Naive thymus-derived CD4-positive, alpha-beta T cell (primary cell): ENCODE measurements around the gene WBP11. TPM values are rescaled to one million over a fixed set of nuclear protein-coding genes. Genes with fewer than 3 reads are reported as not detected.
A peak's percentile ranks its signal among the peaks of the same experiment; 100 is the strongest.

Source experiments
- ATAC-seq: fragments of 150-1000 bp; cut with Tn5 transposase; 2 replicates; pipeline ENCODE4 v1.10.0; 2021; ENCODE audit warnings: mild to moderate bottlenecking, moderate library complexity
- CTCF ChIA-PET: fragments of 350-600 bp; sonication (Branson Sonifier 250); formaldehyde crosslinking; loops from one replicate; lab custom pipeline; 2021; ENCODE audit warnings: antibody characterized with exemption; lab: Charles Lee
- POLR2A ChIA-PET: fragments of 350-600 bp; sonication (Branson Sonifier 250); formaldehyde crosslinking; loops from one replicate; lab custom pipeline; 2021; ENCODE audit warnings: antibody characterized with exemption, inconsistent platforms; lab: Charles Lee
- DNase-seq, 9 donors: peaks; one replicate each; pipeline versions ENCODE4 v3.0.0 to v3.0.0-alpha.2; 2020 to 2022; ENCODE audit warnings: mixed read lengths in 1 of 9
- H3K27ac ChIP-seq: one replicate; pipeline ENCODE4 v1.7.0; 2013; ENCODE audit warnings: mild to moderate bottlenecking, low read depth, low read length, moderate library complexity
- H3K27me3 ChIP-seq, 2 donors: one replicate each; pipeline ENCODE4 v1.7.0; 2013; ENCODE audit warnings: low read length in 2 of 2, mild to moderate bottlenecking in 2 of 2, moderate library complexity in 2 of 2; ENCODE audit not compliant: control insufficient read depth in 2 of 2, insufficient read depth in 2 of 2
- H3K36me3 ChIP-seq, 3 experiments: 1 replicate in 2 of 3; 2 replicates in 1 of 3; pipeline ENCODE4 v1.7.0; 2013; ENCODE audit warnings: low read length in 3 of 3, mild to moderate bottlenecking in 3 of 3, moderate library complexity in 1 of 3; ENCODE audit not compliant: insufficient read depth in 3 of 3, control insufficient read depth in 2 of 3
- H3K4me1 ChIP-seq, 2 donors: one replicate each; pipeline ENCODE4 v1.7.0; 2013; ENCODE audit warnings: low read length in 2 of 2, mild to moderate bottlenecking in 2 of 2, moderate library complexity in 1 of 2; ENCODE audit not compliant: control insufficient read depth in 2 of 2, insufficient read depth in 2 of 2
- H3K4me3 ChIP-seq: 2 replicates; pipeline ENCODE4 v1.7.0; 2013; ENCODE audit warnings: mild to moderate bottlenecking, low read length
- H3K9me3 ChIP-seq, 3 experiments: 1 replicate in 2 of 3; 2 replicates in 1 of 3; pipeline ENCODE4 v1.7.0; 2013; ENCODE audit warnings: low read length in 3 of 3; ENCODE audit not compliant: control insufficient read depth in 2 of 3
- H3K27ac Mint-ChIP-seq, 9 donors: one replicate each; pipeline ENCODE4 v1.8.0; 2020 to 2022; ENCODE audit warnings: mixed read lengths in 9 of 9, mild to moderate bottlenecking in 8 of 9, moderate library complexity in 5 of 9, inconsistent platforms in 2 of 9
- H3K27me3 Mint-ChIP-seq, 5 donors: one replicate each; pipeline ENCODE4 v1.8.0; 2021 to 2022; ENCODE audit warnings: mixed read lengths in 5 of 5, mild to moderate bottlenecking in 1 of 5
- H3K36me3 Mint-ChIP-seq, 5 donors: one replicate each; pipeline ENCODE4 v1.8.0; 2020 to 2022; ENCODE audit warnings: mixed read lengths in 5 of 5, mild to moderate bottlenecking in 3 of 5, inconsistent platforms in 1 of 5
- H3K4me1 Mint-ChIP-seq, 7 donors: one replicate each; pipeline ENCODE4 v1.8.0; 2020 to 2022; ENCODE audit warnings: mixed read lengths in 7 of 7, mild to moderate bottlenecking in 3 of 7, inconsistent platforms in 1 of 7
- H3K4me3 Mint-ChIP-seq, 10 donors: one replicate each; pipeline ENCODE4 v1.8.0; 2020 to 2022; ENCODE audit warnings: mild to moderate bottlenecking in 10 of 10, mixed read lengths in 10 of 10, moderate library complexity in 6 of 10, inconsistent platforms in 2 of 10
- H3K9me3 Mint-ChIP-seq, 11 donors: one replicate each; pipeline ENCODE4 v1.8.0; 2020 to 2022; ENCODE audit warnings: mixed read lengths in 11 of 11, mild to moderate bottlenecking in 4 of 11, inconsistent platforms in 1 of 11, moderate library complexity in 1 of 11
- intact Hi-C, 2 donors: fragments of 100-400 bp; cut with micrococcal nuclease; formaldehyde crosslinking; loops; one replicate each; pipeline ENCODE4 v1.15.1; 2023
- polyA plus RNA-seq, 2 donors: library from polyadenylated mRNA; unstranded; fragments of 300-500 nt; fragmentation: Illumina TruSeq; gene quantifications; one replicate each; pipeline ENCODE4 v1.2.3, GENCODE V29; 2021
- total RNA-seq, 6 experiments: library from RNA in 5 of 6; stranded (reverse) in 5 of 6; gene quantifications; 1 replicate in 5 of 6; 2 replicates in 1 of 6; pipeline ENCODE4 v1.2.3 and lab custom pipeline; 2021 to 2026

Gene WBP11
- total and polyA plus RNA-seq, 7 experiments from 2014 or later, result 58.5 to 129 (median 84.3) TPM

DNA sequence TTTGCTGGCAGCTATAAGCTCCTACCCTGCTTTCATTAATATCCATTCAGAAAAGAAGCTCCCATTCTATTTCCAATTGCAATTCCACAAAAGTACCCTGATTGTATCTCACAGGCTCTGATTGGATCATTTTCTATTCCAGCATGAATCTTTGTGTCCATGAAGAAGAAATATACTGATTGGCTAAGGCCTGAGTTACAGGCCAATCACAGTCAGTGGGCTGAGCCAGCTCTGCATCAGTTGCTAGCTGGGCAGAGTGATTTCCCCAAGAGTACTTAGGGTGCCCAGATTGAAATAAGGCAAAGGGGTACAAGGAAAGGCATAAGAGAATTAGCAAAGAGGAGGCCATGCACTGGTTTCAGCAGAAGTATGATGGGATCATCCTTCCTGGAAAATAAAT, 25.6 kb upstream of the WBP11 start:
- ATAC-seq, result no peak
- POLR2A ChIA-PET, result no interaction called here
- Mint-ChIP-seq H3K27me3 (peaks cover 11 to 14% (median 12%) of the 10 kb centered on the region in 5 donors), H3K9me3 (peaks cover 0 to 6% (median 0%) of the 10 kb centered on the region in 11 donors), H3K4me1 (no peaks in the 10 kb centered on the region), H3K36me3 (peaks cover 0 to 9% (median 0%) of the 10 kb centered on the region in 5 donors), H3K27ac (no peak overlapping the region), H3K4me3 (no peak overlapping the region)
- no peaks in the 10 kb centered on the region for H3K36me3 ChIP-seq
- CTCF ChIA-PET, result interaction anchor here (0.7 to 1.3 kb wide), 3 partner anchors 18 to 704 kb away, joined by 3 to 6 read pairs (median 3); no protein-coding TSS in a partner anchor
- no peaks in the 10 kb centered on the region for H3K27me3 ChIP-seq
- no peak for DNase-seq
- H3K9me3 ChIP-seq, result no peaks in the 10 kb centered on the region
- no peak overlapping the region for H3K27ac ChIP-seq
- no peaks in the 10 kb centered on the region for H3K4me1 ChIP-seq
- no peak overlapping the region for H3K4me3 ChIP-seq
- intact Hi-C loops, result no loop called here

DNA sequence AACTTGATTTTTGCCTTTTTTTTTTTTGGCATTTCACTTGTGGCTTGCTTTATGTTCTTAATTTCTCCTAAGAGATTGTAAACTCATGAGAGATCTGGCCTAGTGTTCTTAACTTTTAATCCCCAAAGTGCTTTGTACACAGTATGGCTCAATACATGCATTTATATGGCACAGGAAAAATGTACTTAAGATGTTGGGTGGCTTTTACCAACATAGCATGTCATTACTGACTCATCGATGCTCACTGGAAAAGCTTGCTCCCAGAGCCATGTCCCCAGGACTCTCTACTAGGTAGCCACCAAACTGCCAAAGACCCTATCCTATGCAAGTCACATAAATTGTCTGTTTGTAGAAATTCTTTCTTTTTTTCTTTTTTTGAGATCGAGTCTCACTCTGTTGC, 23.8 kb upstream of the WBP11 start:
- Mint-ChIP-seq H3K36me3 (peaks cover 0 to 6% (median 0%) of the 10 kb centered on the region in 5 donors), H3K27me3 (peaks cover 0 to 8% (median 6%) of the 10 kb centered on the region in 5 donors), H3K4me3 (no peak overlapping the region), H3K4me1 (peaks cover 0 to 3% (median 0%) of the 10 kb centered on the region in 7 donors), H3K27ac (no peak overlapping the region), H3K9me3 (peaks cover 0 to 6% (median 0%) of the 10 kb centered on the region in 11 donors)
- POLR2A ChIA-PET, result no interaction called here
- Histone ChIP-seq H3K4me3 (no peak overlapping the region), H3K27me3 (no peaks in the 10 kb centered on the region), H3K4me1 (no peaks in the 10 kb centered on the region), H3K9me3 (no peaks in the 10 kb centered on the region), H3K36me3 (no peaks in the 10 kb centered on the region), H3K27ac (no peak overlapping the region)
- CTCF ChIA-PET, result no interaction called here
- intact Hi-C loops, result no loop called here
- DNase-seq (no peak), ATAC-seq (no peak)

DNA sequence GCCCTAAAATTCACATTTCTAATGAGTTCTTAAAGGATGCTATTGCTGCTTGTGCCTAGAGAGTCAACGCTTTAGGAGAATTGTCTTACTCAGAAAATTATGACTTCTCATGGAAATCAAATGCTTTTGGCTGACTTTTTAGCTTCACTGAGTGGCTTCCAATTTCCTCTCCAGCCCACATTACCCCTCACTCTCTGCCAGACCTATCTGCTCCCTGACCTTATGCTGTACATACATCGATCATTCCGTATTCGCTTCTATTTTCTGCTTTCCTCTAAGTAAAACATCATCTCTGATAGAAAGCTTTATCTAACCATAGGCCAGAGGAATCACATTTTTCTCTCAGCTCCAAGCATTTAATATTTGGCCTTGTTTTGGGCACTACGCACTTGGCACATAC, 23.2 kb upstream of the WBP11 start:
- Mint-ChIP-seq H3K36me3 (peaks cover 0 to under 1% (median 0%) of the 10 kb centered on the region in 5 donors), H3K4me1 (peaks cover 0 to 3% (median 0%) of the 10 kb centered on the region in 7 donors), H3K4me3 (no peak overlapping the region), H3K27ac (no peak overlapping the region), H3K9me3 (peaks cover 0 to 2% (median 0%) of the 10 kb centered on the region in 11 donors), H3K27me3 (peaks cover under 1 to 6% (median 4%) of the 10 kb centered on the region in 5 donors)
- no peak overlapping the region for H3K4me3 ChIP-seq
- H3K36me3 ChIP-seq, result no peaks in the 10 kb centered on the region
- H3K27ac ChIP-seq, result no peak overlapping the region
- ATAC-seq (no peak), DNase-seq (no peak)
- intact Hi-C loops, result no loop called here
- H3K9me3 ChIP-seq, result no peaks in the 10 kb centered on the region
- H3K4me1 ChIP-seq, result no peaks in the 10 kb centered on the region
- H3K27me3 ChIP-seq, result no peaks in the 10 kb centered on the region
- POLR2A ChIA-PET, result no interaction called here
- CTCF ChIA-PET, result no interaction called here

DNA sequence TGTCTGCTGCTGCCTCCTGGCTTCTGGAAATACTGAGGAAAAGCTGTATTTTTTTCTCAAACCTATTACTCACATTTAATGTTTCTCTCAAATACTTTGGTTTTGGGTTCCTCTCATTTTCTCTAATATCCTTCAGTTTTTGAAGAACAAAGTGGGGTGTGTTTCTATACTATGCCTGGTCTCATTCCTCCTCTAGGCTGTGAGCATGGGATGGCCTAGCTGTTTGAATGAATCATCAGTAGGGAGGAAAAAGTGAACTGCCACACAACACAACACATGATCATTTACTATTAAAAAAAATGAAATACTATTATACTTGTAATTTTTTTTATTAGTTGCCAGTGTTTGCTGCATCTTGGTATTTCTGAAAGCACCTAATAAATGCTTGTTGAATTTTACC, 22.0 kb upstream of the WBP11 start:
- Histone ChIP-seq H3K36me3 (no peaks in the 10 kb centered on the region), H3K27me3 (peaks cover 0 to 4% of the 10 kb centered on the region in 2 donors), H3K9me3 (no peaks in the 10 kb centered on the region), H3K4me1 (no peaks in the 10 kb centered on the region), H3K27ac (no peak overlapping the region), H3K4me3 (no peak overlapping the region)
- POLR2A ChIA-PET, result interaction anchor here (0.7 to 1.3 kb wide), 3 partner anchors 20 to 229 kb away, joined by 3 to 4 read pairs (median 3); partner anchors contain the start of genes C12orf60 and WBP11
- DNase-seq, result no peak
- Mint-ChIP-seq H3K27me3 (peaks cover 0 to 6% (median 5%) of the 10 kb centered on the region in 5 donors), H3K36me3 (peaks cover 0 to 3% (median 0%) of the 10 kb centered on the region in 5 donors), H3K27ac (peak overlapping the region in 1 of 9 donors; percentile 70), H3K4me1 (peaks cover 0 to 3% (median 0%) of the 10 kb centered on the region in 7 donors), H3K4me3 (no peak overlapping the region), H3K9me3 (peaks cover 0 to 2% (median 0%) of the 10 kb centered on the region in 11 donors)
- CTCF ChIA-PET, result no interaction called here
- intact Hi-C loops, result no loop called here
- no peak for ATAC-seq

- H3K27ac ChIP-seq, result no peak overlapping the region
- peaks cover 0 to 3% (median 0%) of the 10 kb centered on the region in 7 donors for H3K4me1 Mint-ChIP-seq
- CTCF ChIA-PET, result no interaction called here
- no peaks in the 10 kb centered on the region for H3K36me3 ChIP-seq
- POLR2A ChIA-PET, result interaction anchor here (1.3 kb wide), 1 partner anchor 21 kb away, joined by 4 read pairs; the partner anchor contains the start of genes C12orf60 and WBP11
- no peak overlapping the region for H3K4me3 Mint-ChIP-seq
- peaks cover 0 to 6% (median 5%) of the 10 kb centered on the region in 5 donors for H3K27me3 Mint-ChIP-seq
- ATAC-seq, result no peak
- no peaks in the 10 kb centered on the region for H3K4me1 ChIP-seq
- DNase-seq, result no peak
- H3K27me3 ChIP-seq, result peaks cover 0 to 4% of the 10 kb centered on the region in 2 donors
- H3K36me3 Mint-ChIP-seq, result peaks cover 0 to 3% (median 0%) of the 10 kb centered on the region in 5 donors
- no peak overlapping the region for H3K27ac Mint-ChIP-seq
- H3K9me3 Mint-ChIP-seq, result peaks cover 0 to 2% (median 0%) of the 10 kb centered on the region in 11 donors
- no peaks in the 10 kb centered on the region for H3K9me3 ChIP-seq
- no peak overlapping the region for H3K4me3 ChIP-seq
- intact Hi-C loops, result no loop called here
Measured at GRCh38 chr12:14824012-14824634, 20.8 kb upstream of the WBP11 start.

DNA sequence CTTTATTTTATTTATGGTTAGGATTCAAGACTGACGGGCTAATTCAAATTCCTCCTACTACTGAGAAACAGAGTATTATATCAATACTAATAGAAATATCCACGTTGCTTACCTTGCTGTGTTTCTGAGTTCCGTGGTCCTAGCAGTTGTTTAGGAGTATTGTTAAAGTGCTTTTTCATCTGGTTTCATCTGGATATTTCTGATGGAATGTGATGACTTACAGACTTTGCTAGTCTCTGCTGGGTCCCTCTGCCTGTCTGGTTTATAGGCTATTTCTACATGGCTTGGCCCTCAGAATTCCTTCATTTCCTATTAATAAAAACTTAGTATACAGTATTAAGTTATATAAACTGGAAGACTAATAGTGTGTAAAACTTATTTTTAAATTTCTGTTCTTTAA, 10.7 kb upstream of the WBP11 start, which contains the start of gene SMCO3:
SMCO3 (minus strand) TSS at position 169 of the 400 bp plus-strand sequence. CDS start 7,502 bp downstream, outside the sequence.
- no peaks in the 10 kb centered on the region for H3K9me3 ChIP-seq
- intact Hi-C loops, result no loop called here
- ATAC-seq (no peak), DNase-seq (no peak)
- no peaks in the 10 kb centered on the region for H3K27me3 ChIP-seq
- peaks cover 0 to 6% (median 0%) of the 10 kb centered on the region in 5 donors for H3K36me3 Mint-ChIP-seq
- POLR2A ChIA-PET, result no interaction called here
- H3K4me1 ChIP-seq, result peaks cover 0 to 7% of the 10 kb centered on the region in 2 donors
- no peaks in the 10 kb centered on the region for H3K36me3 ChIP-seq
- H3K27me3 Mint-ChIP-seq, result peaks cover 0 to 18% (median 3%) of the 10 kb centered on the region in 5 donors
- H3K27ac Mint-ChIP-seq, result no peak within 1 kb of the TSS
- no peak within 1 kb of the TSS for H3K4me3 ChIP-seq
- H3K27ac ChIP-seq, result no peak within 1 kb of the TSS
- H3K9me3 Mint-ChIP-seq, result peaks cover 0 to 8% (median 2%) of the 10 kb centered on the region in 11 donors
- no peak within 1 kb of the TSS for H3K4me3 Mint-ChIP-seq
- CTCF ChIA-PET, result no interaction called here
- H3K4me1 Mint-ChIP-seq, result peaks cover 4 to 20% (median 14%) of the 10 kb centered on the region in 7 donors
